Fibroblast of lung (primary cell): ENCODE data around the gene SERPINB13. TPM values are rescaled to one million over a fixed set of nuclear protein-coding genes. Genes with fewer than 3 reads are reported as not detected.
"Not testable (repeated sequence)": the region's sequence is repeated elsewhere in the genome, so short reads cannot be mapped to it uniquely, and the experiment has no call there.

ENCODE experiments used
- DNase-seq, 2 donors: peaks; one replicate each; pipeline versions ENCODE4 v3.0.0 to v3.0.0-alpha.2; 2010; ENCODE audit warnings: low read depth in 2 of 2
- H2AFZ ChIP-seq: 2 replicates; pipeline ENCODE4 v1.5.1; 2012; ENCODE audit warnings: low read length, control low read depth, inconsistent platforms
- H3K27ac ChIP-seq: 2 replicates; pipeline ENCODE4 v1.5.1; 2011; ENCODE audit warnings: low read length, control low read depth; ENCODE audit not compliant: insufficient read depth
- H3K27me3 ChIP-seq: 2 replicates; pipeline ENCODE4 v1.5.1; 2011; ENCODE audit warnings: mild to moderate bottlenecking, low read length; ENCODE audit not compliant: control insufficient read depth, insufficient read depth
- H3K36me3 ChIP-seq: 2 replicates; pipeline ENCODE4 v1.5.1; 2011; ENCODE audit warnings: low read length; ENCODE audit not compliant: control insufficient read depth, insufficient read depth
- H3K4me1 ChIP-seq: 2 replicates; pipeline ENCODE4 v1.5.1; 2011; ENCODE audit warnings: low read length; ENCODE audit not compliant: control insufficient read depth, insufficient read depth; ENCODE audit errors: extremely low read depth
- H3K4me2 ChIP-seq: 2 replicates; pipeline ENCODE4 v1.5.1; 2011; ENCODE audit warnings: low read length, control low read depth; ENCODE audit not compliant: insufficient read depth; ENCODE audit errors: extremely low read depth
- H3K4me3 ChIP-seq, 4 experiments: fragments of 200-600 bp in 1 of 4; sonication (generic) in 1 of 4; replicated peaks in 1 of 4; 2 replicates each; pipeline ENCODE4 v1.5.1; 2011 to 2016; ENCODE audit warnings: low read length in 4 of 4, low read depth in 3 of 4, mild to moderate bottlenecking in 3 of 4, control low read depth in 2 of 4, inconsistent platforms in 1 of 4, mixed read lengths in 1 of 4; ENCODE audit not compliant: insufficient read depth in 1 of 4; ENCODE audit errors: control extremely low read depth in 1 of 4
- H3K79me2 ChIP-seq: 2 replicates; pipeline ENCODE4 v1.5.1; 2012; ENCODE audit warnings: mild to moderate bottlenecking, low read length, inconsistent platforms; ENCODE audit not compliant: control insufficient read depth, insufficient read depth
- H3K9ac ChIP-seq: 2 replicates; pipeline ENCODE4 v1.5.1; 2011; ENCODE audit warnings: mild to moderate bottlenecking, low read length, control low read depth; ENCODE audit not compliant: insufficient read depth
- H3K9me3 ChIP-seq: 2 replicates; pipeline ENCODE4 v1.5.1; 2012; ENCODE audit warnings: low read depth, low read length; ENCODE audit not compliant: control insufficient read depth, insufficient read depth
- H4K20me1 ChIP-seq: 2 replicates; pipeline ENCODE4 v1.5.1; 2011; ENCODE audit warnings: low read length; ENCODE audit not compliant: control insufficient read depth, insufficient read depth; ENCODE audit errors: extremely low read depth
- EZH2 ChIP-seq: IDR thresholded peaks from 2 replicates; pipeline ENCODE4 v1.5.1; 2012; ENCODE audit warnings: low read length, control low read depth, mild to moderate bottlenecking; ENCODE audit errors: missing control alignments
- polyA plus RNA-seq, 2 donors: library from polyadenylated mRNA; depleted of rRNA in 1 of 2; stranded (reverse) in 1 of 2; unstranded in 1 of 2; fragments of >200 nt; gene quantifications; 2 replicates each; pipeline ENCODE4 v1.2.1, GENCODE V29; 2011 to 2012; ENCODE audit warnings: missing spikeins in 1 of 2
- total RNA-seq: library from RNA; depleted of rRNA; stranded (reverse); fragments of >200 nt; gene quantifications from 2 replicates; pipeline ENCODE4 v1.2.1, GENCODE V29; 2014
- TF ChIP-seq, protein P1 (sequence below), 2 donors: IDR thresholded peaks in 1 of 2; conservative IDR thresholded peaks in 1 of 2; 1 replicate in 1 of 2; 2 replicates in 1 of 2; pipeline ENCODE4 v1.5.1; 2011 to 2012; ENCODE audit warnings: low read length in 2 of 2, control low read depth in 1 of 2, inconsistent platforms in 1 of 2, low read depth in 1 of 2, mild to moderate bottlenecking in 1 of 2

SERPINB13 gene
- total and polyA plus RNA-seq, 2 donors (not counting 1 experiment from before 2014, with no cell fraction given), result not detected

GRCh38 chr18:63626431-63626830, 39.3 kb downstream of the SERPINB13 start:
- Histone ChIP-seq H4K20me1 (no peaks in the 10 kb centered on the region), H3K36me3 (no peaks in the 10 kb centered on the region), H3K9me3 (no peaks in the 10 kb centered on the region), H3K27me3 (no peaks in the 10 kb centered on the region), H3K4me3 (no peak overlapping the region), H3K4me1 (no peaks in the 10 kb centered on the region), H2AFZ (no peak overlapping the region), H3K4me2 (no peak overlapping the region), H3K27ac (no peak overlapping the region), H3K9ac (no peak overlapping the region), H3K79me2 (no peaks in the 10 kb centered on the region)
- DNase-seq, result no peak
- TF ChIP-seq EZH2, result no peak
- TF ChIP-seq, protein P1, sequence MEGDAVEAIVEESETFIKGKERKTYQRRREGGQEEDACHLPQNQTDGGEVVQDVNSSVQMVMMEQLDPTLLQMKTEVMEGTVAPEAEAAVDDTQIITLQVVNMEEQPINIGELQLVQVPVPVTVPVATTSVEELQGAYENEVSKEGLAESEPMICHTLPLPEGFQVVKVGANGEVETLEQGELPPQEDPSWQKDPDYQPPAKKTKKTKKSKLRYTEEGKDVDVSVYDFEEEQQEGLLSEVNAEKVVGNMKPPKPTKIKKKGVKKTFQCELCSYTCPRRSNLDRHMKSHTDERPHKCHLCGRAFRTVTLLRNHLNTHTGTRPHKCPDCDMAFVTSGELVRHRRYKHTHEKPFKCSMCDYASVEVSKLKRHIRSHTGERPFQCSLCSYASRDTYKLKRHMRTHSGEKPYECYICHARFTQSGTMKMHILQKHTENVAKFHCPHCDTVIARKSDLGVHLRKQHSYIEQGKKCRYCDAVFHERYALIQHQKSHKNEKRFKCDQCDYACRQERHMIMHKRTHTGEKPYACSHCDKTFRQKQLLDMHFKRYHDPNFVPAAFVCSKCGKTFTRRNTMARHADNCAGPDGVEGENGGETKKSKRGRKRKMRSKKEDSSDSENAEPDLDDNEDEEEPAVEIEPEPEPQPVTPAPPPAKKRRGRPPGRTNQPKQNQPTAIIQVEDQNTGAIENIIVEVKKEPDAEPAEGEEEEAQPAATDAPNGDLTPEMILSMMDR (conservative IDR thresholded peaks at IDR 0.05 in 1 of 2, IDR thresholded peaks at IDR 0.05 in 1 of 2; ENCODE audit: low read depth in 1 of 2, low read length in 2 of 2), result no peak

GRCh38 chr18:63627819-63628218, 40.7 kb downstream of the SERPINB13 start:
- H3K4me1 ChIP-seq, result no peaks in the 10 kb centered on the region
- H3K36me3 ChIP-seq, result no peaks in the 10 kb centered on the region
- H3K27me3 ChIP-seq, result no peaks in the 10 kb centered on the region
- TF ChIP-seq, protein P1 (conservative IDR thresholded peaks at IDR 0.05 in 1 of 2, IDR thresholded peaks at IDR 0.05 in 1 of 2; ENCODE audit: low read depth in 1 of 2, low read length in 2 of 2), result no peak
- TF ChIP-seq EZH2, result no peak
- no peaks in the 10 kb centered on the region for H3K79me2 ChIP-seq
- H4K20me1 ChIP-seq, result no peaks in the 10 kb centered on the region
- H2AFZ ChIP-seq, result no peak overlapping the region
- no peak overlapping the region for H3K4me2 ChIP-seq
- H3K9me3 ChIP-seq, result no peaks in the 10 kb centered on the region
- no peak for DNase-seq
- H3K27ac ChIP-seq, result no peak overlapping the region
- no peak overlapping the region for H3K4me3 ChIP-seq
- H3K9ac ChIP-seq, result no peak overlapping the region

- H3K36me3 ChIP-seq, result no peaks in the 10 kb centered on the region
Measured at GRCh38 chr18:63637703-63638102, 50.6 kb downstream of the SERPINB13 start.

DNA sequence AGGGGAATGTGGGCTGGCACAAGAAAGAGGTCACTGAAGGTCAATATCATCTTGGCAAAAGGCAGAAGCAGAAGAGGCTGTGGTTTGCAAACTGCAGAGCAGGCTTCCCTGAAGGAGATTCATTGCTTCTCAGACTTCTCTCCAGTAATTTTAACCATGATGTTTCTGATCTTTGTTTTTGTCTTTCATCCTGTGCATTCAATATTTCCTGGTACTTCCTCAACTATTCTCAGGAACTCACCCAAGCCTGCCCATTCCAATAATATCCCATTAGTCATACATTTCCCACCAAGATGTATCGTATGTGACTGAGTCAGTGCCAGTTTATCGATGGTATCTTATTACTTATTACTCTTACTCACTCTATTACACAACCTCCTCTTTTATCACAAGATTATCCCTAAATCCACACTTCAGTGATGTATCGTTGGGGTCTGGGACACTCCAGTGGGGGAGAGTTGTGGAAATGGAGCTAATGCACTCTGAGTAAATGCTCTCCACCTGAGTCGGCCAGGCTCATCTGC, 54.1 kb downstream of the SERPINB13 start:
- not testable (repeated sequence) for H3K9me3 ChIP-seq, H3K9ac ChIP-seq, H3K27ac ChIP-seq, H3K79me2 ChIP-seq, H2AFZ ChIP-seq, H3K4me1 ChIP-seq, H3K4me2 ChIP-seq, H4K20me1 ChIP-seq, H3K27me3 ChIP-seq, DNase-seq, H3K36me3 ChIP-seq, H3K4me3 ChIP-seq

More at GRCh38 chr18:63637703-63638102, 50.6 kb downstream of the SERPINB13 start:
- Histone ChIP-seq H3K9ac (no peak overlapping the region), H3K4me3 (no peak overlapping the region), H3K79me2 (no peaks in the 10 kb centered on the region), H3K27me3 (no peaks in the 10 kb centered on the region), H2AFZ (no peak overlapping the region), H3K27ac (no peak overlapping the region), H3K4me2 (no peak overlapping the region), H3K4me1 (no peaks in the 10 kb centered on the region), H3K9me3 (no peaks in the 10 kb centered on the region), H4K20me1 (no peaks in the 10 kb centered on the region)
- no peak for TF ChIP-seq EZH2
- TF ChIP-seq, protein P1 (conservative IDR thresholded peaks at IDR 0.05 in 1 of 2, IDR thresholded peaks at IDR 0.05 in 1 of 2; ENCODE audit: low read depth in 1 of 2, low read length in 2 of 2), result no peak
- DNase-seq, result no peak
